Hematopoietic multipotent progenitor cell (in vitro differentiated cells): ENCODE measurements around the gene CACNA1S. TPM values are rescaled to one million over a fixed set of nuclear protein-coding genes. Genes with fewer than 3 reads are reported as not detected.

Source experiments
- DNase-seq, 3 donors: peaks; one replicate each; pipeline ENCODE4 v3.0.0-alpha.2; 2011 to 2015; ENCODE audit warnings: low read depth in 2 of 3, low spot score in 2 of 3
- total RNA-seq: library from RNA; depleted of rRNA; stranded (reverse); fragments of >200 nt; gene quantifications from one replicate; pipeline ENCODE4 v1.2.3, GENCODE V29; 2012

CACNA1S gene
- total RNA-seq, 1 donor: not detected

DNA sequence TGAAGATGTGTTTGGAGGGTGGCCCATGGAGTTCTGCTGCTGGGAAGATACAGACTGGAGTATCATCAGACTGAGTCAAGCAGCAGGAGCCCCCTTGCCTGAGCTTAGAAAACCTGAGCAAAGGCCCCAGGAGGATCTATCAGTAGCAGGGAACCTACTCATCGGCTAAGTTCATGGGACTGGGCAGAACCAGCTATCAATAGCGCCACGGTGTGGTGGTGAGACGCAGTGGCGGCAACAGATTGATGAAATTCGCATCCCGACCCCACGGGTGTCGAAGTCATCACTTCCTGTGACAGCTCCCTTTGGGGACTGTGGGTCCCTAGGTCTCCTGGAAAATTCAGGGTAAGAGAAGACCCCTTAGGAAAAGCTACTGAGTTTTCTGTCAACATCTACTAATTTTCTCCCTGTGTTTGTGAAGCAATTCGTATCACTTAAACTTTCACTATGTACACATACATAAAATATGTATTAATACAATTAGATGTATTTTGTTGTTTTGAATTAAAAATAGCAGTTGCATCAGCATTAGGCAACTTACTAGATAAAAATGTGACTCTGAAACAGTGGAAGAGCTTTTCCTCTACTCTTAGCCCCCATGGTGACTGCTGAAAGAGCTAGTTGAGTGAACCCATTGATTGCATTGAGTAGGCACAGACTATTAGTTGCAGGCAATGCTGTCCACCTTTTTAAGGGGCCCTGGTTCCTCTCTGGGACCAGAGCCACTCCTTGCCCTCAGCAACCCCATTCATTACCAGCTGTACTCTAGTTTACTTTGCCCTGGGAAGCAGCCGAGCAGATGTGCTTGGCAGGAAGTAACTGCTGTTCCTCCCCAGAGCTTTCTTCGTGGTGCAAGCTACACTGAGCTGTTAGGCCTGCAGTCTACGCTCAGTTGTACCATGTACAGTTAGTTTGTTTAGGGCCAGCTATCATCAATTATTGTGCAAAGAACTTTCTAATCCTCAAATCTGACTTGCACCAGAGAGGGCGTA, 7.3 kb upstream of the CACNA1S start:
- peak; percentile 13 to 65 (median 53) for DNase-seq

DNA sequence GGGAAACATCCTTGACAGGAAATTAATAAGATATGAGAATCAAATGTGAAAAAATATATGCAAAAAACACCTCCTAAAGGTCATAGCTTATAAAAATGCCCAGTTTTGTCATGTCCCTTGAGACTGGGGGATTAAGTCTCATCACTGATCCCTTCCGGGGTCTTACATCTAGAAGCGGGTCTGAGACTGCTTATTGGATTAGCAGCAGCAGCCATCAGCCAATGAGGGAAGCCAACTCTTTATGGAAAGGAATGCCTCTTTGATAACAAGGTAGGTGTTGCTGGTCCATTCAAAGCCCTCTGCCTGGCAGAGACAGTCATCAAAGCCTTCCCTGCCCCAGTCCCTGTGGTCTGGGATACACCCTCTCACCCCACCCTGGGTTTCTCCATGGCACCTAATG, 3.9 kb upstream of the CACNA1S start:
- DNase-seq: no peak

- no peak for DNase-seq
These were observed 3.2 kb upstream of the CACNA1S start for GRCh38 chr1:201115390-201115937.

- peak; percentile 49 to 87 (median 87) for DNase-seq
These were observed 2.3 kb upstream of the CACNA1S start for GRCh38 chr1:201114245-201115131.

DNA sequence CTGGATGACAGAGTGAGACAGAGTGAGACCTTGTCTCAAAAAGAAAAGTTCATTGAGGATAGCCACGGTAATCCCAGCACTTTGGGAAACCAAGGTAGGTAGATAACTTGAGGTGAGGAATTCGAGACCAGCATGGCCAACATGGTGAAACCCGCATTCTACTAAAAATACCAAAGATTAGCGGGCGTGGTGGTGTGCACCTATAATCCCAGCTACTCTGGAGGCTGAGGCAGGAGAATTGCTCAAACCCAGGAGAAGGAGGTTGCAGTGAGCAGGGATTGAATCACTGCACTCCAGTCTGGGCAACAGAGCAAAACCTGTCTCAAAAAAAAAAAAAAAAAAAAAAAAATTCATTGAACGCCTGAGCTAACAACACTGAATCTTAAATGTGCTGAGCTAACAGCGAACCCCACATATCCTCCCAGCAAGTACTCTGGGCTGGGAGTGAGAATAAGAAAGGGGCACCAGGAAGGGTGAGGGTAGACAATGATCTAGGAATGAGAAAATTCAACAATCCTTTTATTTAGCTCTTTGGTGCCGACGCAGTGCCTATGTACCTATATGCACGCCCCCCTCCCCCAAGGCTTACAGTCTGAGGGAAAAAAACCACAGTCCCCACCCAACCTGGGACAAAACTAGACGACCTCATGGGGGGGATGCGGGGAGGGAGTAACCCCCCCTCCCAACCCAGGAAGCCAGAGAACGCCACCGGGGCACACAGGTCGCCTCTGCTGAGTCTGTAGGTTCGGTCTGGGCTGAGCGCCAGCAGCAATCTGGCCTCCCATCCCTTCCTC, 1.4 kb upstream of the CACNA1S start:
- no peak for DNase-seq

GRCh38 chr1:201112926-201113325, 700 bp upstream of the CACNA1S start:
- DNase-seq: no peak

DNA sequence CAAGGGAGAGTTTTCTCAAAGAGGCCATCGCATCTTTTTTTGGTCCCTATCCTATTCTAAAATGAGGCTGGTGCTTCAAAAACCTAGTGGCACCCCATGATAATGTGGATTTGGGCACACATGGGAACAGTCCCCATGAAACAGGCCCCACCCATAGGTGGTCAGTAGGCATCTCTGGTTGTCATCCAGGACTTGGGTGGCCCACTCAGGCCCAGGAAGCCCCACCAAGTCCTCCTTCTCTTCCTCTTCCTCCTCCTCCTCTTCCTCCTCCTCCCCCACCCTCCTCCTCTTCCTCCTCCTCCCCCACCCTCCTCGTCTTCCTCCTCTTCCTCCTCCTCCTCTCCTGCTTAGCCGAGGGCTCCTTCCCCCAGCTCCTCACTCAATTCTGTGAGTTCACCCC, 554 bp downstream of the CACNA1S start:
- DNase-seq: no peak

GRCh38 chr1:201111156-201111555, 1.1 kb downstream of the CACNA1S start:
- DNase-seq: no peak

DNA sequence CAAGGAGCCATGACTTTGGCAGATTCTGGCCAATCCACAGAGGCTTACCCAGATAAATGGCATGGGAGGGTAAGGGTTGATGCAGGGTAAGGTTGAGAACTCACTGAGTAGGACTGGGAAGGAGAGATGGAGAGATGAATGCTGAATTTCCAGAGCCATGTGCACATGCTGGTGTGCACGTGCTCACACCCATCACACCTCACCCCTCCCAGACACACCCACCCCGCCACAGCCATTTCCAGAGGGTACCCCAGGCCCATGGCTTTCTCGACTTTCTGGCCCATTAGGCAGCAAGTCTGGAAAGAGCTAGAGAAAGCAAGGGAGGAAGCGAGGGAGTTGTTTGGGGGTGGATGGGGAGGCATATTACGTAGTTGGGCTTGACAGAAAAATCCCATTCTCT, 1.6 kb downstream of the CACNA1S start:
- DNase-seq: no peak

GRCh38 chr1:201110138-201110537, 2.1 kb downstream of the CACNA1S start:
- DNase-seq: no peak

DNA sequence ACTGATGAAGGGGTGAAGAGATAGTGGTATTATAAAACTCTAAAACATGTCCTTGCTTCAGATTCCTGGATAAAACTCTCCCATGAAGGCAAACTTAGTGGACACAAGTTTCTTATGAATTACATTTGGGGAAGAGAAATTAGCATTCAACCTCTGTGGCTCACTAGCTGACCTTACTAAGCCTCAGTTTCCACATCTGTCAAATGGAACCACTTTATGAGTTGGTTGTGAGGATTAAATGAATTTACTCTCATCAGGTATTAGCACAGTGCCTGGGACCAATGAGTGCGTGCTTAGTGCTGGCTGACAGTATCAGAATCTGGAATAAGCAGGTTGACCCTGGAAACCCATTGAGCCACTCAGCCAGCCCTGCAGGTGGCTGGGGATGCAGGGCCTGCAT, 2.6 kb downstream of the CACNA1S start:
- DNase-seq: no peak

DNA sequence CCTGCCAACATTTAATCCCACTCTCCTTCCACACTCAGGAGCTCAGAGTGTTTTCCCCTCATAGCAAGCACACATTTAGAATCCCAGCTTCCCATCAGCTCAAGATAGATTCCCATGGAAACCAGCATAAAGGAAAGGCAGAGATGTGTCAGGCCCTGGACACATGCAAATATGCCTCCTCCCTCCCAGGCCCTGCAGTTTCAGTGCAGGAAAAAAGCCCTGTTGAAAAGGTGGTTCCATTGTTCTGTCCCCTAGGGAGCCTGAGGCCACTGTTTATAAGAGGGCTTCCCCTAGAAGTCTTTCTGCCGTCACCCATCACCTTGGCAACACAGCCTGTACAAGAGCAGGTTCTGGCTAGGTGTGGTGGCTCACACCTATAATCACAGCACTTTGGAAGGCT, 3.6 kb downstream of the CACNA1S start:
- no peak for DNase-seq

DNA sequence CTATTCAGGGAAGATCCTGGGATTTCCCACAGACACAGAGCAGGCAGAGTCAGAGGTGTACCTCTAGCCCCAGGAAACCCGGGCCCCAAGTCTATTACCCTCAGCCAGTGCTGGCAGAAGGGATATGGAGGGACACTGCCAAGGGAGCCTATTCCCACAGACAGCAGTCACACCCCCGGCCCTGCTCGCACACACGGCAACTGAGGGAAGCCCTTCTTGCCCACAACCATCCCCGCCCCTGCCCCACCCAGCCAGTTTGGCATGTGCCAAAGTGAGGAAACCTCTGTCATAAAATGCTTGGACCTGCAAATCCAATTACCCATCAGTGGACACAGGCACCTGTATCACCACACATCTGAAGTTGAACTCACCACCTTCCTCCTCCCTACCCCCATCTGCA, 6.5 kb downstream of the CACNA1S start:
- DNase-seq: no peak

- DNase-seq: no peak
These were observed 8.1 kb downstream of the CACNA1S start for GRCh38 chr1:201104141-201104540.

DNA sequence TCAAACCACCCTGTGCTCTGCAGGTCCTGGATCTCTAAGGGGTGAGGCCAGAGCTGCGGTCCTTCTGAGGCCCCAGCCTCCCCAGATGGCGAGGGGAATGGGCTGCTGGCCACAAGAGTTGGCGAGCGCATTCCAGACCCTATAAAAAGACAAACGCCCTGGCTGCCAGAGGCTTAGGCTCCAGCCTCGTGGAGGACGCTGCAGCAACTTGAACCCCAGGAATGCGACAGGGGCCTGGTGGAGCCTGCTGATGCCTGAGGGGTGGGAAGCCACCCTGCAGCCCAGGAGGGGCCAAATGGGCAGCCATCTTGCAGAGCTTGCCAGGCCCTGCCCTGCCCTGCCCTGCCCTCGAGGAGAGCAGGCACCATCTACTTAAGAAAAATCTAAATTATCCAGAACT, 8.6 kb downstream of the CACNA1S start:
- DNase-seq: no peak

GRCh38 chr1:201100169-201100930, 11.9 kb downstream of the CACNA1S start:
- no peak for DNase-seq

DNA sequence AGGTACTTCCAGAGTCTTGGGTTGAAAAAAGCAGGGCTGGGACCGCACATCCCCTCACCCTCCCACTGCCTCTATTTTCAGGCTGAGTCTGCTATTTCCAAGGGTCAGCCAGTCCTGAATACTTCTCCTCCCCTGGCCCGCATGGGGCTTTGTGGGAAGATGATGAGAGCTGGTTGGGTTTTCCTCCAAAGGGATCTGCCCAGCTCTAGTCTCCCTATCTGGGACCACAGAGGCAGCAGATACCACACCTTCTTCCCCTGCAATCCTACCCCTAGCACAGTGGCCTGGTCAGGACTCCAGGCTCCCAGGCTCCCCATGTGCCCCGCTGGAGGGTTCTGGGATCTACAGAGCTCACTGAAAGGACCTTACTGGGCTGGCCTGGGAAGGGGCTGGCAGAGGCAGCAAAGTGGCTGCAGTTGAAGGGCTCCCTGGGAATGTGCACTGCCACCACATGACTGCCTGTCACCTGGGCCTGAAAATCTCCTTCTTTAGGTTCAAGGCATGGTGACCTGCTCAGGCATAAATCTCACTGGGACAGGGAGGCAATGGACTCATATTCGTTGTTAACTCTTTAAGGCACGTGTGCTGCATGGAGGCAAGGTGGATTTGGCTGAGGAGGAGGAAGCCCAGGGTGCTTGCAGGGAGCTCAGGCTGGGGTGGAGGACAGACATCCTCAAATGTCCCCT, 13.1 kb downstream of the CACNA1S start:
- DNase-seq: no peak

- no peak for DNase-seq
These were observed 15.0 kb downstream of the CACNA1S start for GRCh38 chr1:201096977-201097856.
